ENCODE results near the gene ANKRD11.
"Not testable (repeated sequence)": the region's sequence is repeated elsewhere in the genome, so short reads cannot be mapped to it uniquely, and the experiment has no call there.

ANKRD11 gene

DNA sequence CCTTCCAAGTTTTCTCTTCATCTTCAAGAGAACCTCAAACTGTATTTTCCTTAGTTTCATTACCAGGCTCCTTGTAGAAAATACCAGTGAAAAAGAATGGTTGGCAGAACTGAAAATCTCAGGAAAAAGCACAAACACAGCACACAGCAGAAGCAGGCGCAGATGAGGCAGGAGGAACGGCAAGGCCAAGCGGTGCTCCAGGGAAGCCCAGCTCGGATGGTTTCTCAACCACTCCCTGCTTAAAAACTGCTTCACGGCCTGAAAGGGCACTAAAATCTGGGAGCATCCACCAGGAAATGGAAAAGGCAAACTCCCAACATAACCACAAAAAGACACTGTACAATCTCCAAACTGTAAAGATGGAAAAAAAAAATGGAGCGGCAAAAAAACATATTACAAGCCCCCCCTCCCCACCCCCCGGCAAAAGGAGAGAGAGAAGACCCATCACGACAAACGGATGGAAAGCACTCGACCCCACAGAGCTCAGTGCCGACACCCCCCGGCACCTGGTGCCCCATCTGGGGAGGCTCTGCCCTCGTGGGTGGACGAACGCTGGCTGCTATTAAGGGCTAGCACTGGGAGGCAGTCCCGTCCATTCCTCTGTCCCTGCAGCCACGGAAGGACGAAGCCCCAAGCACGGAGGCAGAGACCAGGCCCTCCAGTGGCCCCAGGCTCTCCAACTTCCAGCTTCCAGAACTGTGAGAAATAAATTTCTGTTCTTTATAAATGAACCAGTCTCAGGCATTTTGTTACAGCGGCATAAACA, 145.3 kb downstream of the ANKRD11 start:
- DNase-seq (ENCODE audit: low read depth), result no peak

DNA sequence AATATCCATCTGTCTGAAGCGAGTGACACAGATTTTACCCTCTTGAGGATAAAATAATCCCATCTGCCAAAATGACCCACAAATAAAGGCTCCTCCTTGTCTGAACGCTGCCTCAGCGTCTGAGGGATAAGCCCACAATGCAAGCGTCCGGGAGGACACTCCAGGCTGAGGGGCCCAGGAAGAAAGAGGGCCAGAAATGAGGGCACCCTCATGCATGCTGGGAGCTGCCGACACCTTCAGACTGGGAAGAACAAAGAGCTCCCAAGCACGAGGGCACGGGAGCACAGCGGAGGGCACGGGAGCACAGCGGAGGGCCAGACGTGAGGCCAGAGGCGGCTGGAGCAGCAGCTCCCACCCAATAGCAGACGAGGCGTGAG, 145.9 kb downstream of the ANKRD11 start:
- DNase-seq (ENCODE audit: low read depth), result no peak

DNA sequence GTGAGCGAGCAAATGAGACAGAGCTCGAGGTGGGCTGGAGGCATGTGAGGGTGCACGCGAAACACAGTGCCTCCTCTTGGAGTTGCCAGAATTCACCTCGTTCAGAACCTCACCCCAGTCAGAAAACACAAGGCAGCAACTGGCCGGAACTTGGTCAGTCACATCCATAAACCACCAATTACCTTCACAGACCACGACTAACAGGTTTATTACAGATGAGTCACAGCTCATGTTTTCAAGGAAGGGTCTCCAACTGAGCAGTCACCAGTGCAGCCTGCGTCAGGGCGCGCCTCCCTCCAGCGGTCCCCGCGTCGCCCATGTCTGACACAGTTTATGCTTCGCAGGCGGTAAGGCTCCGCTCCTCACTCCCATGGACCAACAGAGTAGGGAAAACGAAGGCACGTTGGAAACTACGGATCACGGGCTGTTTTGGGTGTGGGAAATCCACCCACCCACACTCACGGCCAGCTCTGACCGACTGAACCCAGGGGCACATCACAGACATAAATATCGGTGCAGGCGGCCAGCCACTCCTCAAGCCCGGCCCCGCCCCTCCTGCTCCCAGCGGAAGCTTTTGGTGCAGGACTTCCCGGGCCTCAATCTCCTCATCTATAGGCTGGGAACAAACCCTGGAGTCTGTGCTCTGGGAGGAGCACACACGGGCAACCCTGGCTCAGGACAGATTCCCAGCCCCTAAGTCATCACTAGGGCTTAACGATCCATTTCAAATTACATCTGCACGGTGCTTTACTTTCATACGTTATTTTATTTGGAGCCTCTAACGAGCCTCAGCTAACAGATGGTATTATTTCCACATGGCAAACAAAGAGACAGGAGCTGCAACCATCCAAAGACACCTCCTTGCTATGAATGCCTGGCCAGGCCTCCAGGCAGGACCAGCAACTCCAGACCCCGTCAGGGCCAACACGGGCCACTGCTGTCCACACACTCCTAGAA, 146.6 kb downstream of the ANKRD11 start:
- DNase-seq (ENCODE audit: low read depth), result no peak

DNA sequence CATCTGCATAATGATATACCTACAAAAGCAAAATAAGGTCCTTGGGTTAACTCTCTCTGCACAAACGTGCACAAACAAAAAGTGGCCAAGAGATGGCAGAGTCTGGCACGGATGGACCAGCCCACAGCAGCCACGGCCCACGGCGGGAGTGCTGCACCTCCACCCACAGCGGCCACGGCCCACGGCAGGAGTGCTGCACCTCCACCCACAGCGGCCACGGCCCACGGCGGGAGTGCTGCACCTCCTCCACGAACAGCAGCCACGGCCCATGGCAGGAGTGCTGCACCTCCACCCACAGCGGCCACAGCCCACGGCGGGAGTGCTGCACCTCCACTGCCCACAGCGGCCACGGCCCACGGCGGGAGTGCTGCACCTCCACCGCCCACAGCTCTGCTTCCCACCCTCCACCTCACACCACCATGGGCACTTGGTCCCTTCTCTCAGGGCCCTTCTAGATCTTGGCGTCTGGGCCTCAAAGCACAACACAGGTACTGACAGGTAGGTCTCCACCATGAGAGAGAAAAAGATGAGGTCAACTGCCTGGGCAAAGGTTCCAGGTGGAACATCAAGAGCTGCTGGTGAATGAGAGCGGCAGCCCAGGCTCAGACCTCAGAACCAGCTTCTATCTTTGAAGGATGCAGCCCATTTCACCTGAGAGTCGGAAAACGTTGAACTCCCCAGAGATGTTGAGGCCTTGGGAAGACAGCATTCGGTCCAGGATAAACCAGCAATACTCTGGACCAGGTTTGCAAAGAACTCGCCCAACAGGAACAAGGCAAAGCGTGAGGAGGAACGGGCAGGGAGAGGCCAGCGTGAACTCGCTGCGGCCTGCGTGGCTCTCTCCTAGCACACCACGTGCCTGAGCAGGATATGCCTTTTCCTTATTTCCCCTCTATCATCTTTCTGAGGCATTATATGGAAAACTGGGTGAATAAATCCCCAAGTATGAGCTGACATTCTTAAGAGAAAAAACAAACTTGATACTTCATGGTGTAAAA, 148.4 kb downstream of the ANKRD11 start:
- DNase-seq (ENCODE audit: low read depth), result no peak

DNA sequence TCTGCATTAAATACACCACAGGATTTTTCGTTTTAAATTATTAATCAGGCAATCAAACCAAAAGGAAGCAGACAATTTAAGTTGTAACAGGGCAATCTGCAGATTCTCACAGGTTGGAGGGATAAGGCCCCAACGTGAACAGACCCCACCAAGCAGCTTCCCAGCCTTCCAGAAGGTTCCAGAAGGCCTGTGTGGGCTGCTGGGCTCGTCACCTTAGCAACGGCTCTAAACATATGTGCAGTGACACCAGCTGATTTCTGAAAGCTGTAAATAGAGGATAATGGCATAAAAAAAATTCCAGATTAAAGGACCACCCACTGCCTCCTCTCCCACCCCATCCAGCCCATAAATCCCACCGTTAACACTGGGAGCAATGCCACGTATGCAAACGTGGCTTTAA, 149.1 kb downstream of the ANKRD11 start:
- DNase-seq (ENCODE audit: low read depth), result no peak

DNA sequence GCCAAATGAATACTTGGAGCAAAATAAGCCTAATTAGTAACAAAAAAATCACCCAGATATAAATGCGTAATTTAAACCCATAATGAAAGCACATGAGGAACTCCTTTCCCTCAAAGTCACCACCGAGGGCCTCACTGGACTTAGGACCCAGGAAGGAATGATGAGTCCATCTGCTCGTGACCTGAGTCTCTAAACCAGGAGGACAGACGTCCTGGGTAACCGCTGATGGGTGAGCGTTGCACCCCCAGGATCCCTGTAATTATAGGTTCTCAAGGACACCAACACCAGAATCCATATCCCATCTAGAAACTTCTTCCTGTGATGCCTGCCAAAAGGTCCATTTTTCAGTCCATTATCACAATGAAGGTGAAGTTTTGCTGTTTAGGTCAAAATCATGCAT, 151.5 kb downstream of the ANKRD11 start:
- DNase-seq (ENCODE audit: low read depth), result no peak

DNA sequence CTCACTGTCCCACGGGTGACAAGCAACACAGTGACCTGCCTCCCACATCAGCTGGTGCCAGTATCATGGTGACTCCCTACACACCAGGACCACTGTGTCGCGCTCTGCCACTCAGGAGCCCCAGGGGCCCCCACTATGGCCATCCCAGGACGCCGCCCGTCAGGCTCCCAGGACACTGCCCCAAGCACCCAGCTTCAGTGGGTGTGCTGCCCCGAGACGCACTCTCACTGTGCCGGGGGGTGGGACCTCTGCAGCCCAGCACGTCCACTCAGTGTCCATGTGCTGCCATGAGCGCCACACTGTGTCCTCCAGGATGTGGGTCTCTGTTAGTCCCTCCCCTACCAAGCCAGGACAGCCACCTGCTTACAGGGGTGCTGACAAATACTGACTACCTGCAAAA, 152.4 kb downstream of the ANKRD11 start:
- DNase-seq (ENCODE audit: low read depth), result no peak

DNA sequence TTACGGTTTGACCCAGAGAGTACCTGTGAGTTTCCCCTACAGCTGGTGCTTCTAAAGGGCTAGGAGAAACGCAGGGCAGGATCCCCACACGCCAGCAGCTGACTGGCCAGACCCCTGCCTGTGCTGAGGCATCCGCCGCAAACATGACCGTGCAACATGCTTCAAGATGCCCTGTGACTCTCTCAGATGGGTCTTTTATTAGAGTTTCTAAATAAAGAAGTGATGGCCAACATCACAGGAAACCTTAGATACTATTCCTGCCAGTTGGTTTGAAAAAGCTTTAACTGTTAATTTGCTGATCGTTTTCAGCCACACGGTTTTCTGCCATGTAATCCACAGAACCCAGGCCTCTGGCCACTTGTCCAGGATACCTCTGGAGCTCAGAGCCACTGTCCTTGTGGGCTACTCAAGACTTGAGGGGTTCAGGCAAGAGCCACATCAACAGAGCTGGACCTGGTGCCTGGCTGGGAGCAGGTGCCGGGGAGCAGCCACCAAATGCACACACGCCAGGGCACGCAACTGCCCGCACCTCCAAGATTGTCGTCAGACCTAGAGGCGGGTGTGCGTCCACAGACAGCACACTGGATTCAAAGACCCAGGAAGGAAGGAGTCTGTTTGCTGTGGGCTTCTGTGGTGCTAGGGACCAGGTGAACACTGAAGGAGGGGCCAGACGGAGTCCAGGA, 154.4 kb downstream of the ANKRD11 start:
- no peak for DNase-seq (ENCODE audit: low read depth)

DNA sequence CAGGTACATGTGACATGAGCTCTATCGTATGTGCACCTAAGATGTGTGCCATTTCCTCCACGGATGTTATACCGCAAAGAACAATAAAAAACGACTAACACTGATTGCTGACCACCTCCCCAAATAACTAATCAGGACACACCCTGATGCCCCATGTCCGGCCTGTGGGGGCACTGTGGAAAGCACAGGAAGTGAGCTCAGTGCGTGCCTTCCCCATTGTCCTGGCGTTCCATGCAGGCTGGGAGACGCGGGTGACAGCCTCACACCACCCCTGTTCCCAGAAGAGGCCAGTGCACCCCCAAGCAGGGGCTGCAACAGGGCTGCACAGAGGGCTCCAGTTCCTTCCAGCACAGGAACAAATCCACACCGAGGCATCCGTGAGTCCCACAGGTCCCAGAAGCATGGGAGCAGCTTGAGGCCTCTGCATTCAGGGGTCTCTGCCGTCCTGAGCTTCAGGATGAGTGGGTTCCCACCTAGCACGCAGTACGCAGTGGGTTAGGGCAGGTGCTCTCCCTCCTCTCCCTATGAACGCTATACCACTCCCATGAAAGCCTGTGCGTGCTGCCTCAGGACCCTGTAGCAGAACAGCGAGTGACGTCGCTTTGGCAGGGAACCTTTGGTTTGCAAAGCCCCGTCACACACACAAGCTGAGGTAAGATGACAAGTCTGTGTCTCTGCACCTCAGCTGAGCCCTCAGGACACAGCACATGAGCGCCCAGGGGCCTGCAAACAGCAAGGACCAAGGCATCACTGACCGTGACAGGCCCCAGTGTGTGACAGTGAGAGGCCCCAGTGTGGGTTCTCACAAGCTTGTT, 155.2 kb downstream of the ANKRD11 start:
- DNase-seq (ENCODE audit: low read depth), result no peak

DNA sequence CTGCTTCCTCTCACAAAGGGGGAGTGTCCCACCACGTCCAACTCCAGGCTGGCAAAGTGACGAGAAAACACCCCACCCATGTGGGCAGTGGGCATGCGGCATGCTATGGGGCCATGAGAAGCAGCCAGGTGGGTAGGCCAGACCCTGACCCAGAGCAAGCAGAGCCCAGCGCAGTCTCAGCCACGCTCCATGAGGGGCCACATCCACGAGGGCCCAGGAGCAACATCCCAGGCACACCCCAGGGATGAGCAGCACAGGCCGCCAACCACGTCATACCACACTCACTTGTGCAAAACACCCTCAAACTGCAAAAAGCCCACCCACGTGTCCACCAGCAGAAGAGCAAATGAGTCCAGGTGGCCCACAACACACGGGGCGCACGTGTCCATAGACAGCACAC, 155.9 kb downstream of the ANKRD11 start:
- DNase-seq (ENCODE audit: low read depth), result no peak

DNA sequence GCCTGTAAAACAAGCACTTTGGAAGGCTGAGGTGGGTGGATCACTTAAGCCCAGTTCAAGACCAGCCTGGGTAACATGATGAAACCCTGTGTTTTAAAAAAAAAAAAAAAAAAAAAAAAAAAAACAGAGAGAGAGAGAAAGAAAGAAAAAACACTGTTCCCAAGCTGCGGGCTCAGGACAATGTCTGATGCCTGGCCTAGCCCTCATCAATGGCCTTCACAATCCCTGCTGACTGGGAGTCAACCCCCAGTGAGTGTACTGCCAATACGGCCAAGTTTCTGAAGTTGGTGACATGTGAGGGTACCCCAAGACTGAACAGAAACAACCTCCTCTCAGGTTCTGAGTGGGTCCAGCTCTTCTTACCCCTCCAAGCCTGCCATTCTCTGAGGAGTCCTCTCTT, 156.3 kb downstream of the ANKRD11 start:
- no peak for DNase-seq (ENCODE audit: low read depth)

DNA sequence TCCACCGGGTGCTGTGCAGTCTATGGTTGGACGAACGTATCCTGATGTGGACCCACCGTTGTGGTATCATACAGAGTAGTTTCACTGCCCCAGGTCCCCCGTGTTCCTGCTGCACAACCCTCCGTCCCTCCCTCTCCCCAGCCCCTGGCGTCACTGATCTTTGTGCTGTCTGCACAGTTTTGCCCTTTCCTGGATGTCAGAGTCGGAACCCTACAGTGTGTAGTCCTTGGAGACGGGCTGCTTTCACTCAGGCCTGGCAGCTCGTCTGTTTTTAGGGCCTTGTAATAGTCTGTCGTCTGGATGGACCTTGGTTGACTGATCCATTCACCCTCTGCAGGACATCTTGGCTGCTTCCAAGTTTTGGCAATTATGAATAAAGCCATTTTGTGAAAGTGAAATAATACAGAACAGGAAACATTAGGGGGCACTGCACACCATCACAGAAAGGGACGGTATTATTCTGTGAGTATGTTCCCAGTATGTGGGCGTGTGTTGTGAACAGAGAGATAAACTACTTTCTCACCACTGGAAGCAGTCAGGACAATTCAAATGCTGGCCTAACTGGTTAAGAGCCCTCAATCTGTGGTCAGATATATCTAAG, 156.9 kb downstream of the ANKRD11 start:
- DNase-seq (ENCODE audit: low read depth), result not testable (repeated sequence)

DNA sequence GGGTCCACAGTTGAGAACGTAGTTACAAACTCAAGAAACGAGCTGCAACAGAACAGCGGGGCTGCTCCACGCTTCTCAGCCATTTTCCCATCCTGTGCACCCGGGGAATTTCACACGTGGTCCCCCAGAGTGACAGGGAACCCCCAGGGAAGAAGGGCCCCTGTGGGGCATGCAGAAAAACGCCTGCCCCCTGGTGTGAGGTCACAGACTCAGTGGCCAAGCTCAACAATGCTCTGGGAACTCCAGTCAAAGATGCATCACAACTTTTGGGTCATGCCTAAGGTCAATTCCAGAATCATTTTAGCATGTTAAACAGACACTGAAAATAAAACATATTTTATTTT, 157.5 kb downstream of the ANKRD11 start:
- no peak for DNase-seq (ENCODE audit: low read depth)

DNA sequence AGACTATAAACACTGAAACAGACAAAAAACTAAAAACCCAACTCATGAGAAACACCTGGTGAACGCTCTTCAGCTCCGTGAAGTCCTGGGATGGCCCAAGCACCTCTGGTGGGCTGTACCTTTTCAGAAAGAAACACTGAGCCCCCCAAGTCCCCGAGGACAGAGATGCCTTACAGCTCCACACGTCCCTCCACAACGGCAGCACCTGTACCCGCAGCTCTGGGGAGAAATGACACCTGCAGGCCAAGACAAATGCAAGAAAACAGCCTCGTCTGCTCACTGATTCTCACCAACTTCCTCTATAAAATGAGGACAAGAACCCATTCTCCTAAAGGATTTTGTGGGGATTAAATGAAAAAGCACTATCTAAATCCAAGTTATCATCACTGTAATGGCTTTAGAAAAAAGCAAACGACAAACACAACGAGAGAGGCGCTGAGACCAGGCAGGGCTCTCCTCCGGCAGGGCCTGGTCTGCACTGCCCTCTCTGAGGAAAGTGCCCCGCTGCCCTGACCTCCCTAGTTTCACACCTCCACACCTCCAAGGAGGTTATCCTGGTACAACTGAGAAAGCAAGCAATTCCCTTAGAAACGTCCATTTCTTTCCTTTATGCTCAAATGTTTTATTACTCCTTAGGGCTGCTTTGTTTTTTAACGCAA, 158.0 kb downstream of the ANKRD11 start:
- DNase-seq (ENCODE audit: low read depth), result no peak

DNA sequence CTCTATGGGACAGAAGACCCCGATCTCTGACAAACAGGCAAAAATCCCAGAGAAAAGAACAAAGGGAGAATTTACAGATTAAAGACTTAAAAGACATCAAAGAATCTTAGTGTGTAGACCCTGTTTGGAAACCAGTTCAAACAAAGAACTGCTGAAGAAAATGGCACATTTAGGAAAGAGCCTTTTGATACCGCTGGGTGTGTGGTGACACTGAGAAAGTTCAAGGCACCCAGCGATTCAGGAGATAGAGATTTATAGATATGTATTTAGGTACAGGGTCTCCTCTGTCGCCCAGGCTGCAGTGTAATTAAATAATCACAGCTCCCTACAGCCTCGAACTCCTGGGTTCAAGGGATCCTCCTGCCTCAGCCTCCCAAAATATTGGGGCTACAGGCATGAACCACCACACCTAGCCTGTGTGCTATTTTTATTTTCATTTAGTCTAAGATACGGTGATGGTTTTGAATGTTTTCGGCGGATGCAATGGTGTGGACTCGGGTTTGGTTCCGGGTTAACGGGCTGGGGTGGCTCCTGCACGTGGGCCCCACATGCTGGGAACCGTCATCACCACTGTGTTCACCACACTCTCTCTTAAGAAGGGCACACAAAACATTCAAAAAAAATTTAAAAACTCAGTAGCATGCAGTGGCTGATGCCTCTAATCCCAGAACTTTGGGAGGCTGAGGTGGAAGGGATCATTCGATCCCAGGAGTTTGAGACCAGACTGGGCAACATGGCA, 158.8 kb downstream of the ANKRD11 start:
- DNase-seq (ENCODE audit: low read depth), result no peak

DNA sequence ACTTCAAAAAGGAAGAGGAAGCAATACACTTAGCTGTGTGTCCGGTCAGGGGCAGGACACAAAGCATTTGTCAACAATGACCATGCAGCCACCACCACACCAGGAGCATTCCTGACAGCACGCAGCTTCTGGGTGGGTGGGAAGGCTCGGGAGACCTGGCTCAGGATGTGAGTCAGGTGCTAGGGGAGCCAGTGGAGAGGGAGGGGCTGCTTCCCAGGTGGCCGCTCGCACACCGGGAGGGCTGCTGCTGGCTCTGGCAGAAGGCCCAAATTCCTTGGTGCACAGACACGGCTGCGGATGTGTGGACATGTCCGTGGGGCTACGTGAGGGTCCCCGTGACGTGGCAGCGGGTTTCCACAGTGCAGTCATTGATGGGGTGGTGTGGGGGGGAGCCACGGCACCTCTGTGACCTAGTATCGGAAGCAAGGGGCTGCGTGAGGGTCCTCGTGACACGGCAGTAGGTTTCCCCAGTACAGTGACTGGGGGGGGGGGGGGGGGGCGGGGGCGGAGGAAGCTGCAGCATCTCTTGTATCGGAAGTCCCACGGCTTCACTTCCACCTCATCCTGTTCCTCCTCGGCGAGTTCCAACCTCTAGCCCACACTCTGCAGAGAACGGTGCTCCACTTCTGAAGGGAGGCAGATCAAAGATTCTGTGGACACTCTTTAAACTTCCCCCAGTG, 160.0 kb downstream of the ANKRD11 start:
- DNase-seq (ENCODE audit: low read depth), result no peak

DNA sequence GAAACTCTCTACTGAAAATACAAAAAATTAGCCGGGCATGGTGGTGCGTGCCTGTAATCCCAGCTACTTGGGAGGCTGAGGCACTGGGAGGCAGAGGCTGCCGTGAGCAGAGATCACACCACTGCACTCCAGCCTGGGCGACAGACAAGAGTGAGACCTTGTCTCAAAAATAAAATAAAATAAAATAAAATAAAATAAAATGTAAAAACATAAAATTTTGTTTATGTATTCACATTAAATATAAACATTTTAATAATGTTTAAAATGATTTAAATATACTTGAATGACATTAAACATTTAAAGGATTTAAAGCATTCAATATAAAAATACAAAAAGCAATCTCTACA, 160.6 kb downstream of the ANKRD11 start:
- not testable (repeated sequence) for DNase-seq (ENCODE audit: low read depth)
